Measurements from ENCODE around the gene LMNA. TPM values are rescaled to one million over a fixed set of nuclear protein-coding genes. Genes with fewer than 3 reads are reported as not detected.

Gene LMNA
- total RNA-seq, 1 donor from 2014 or later = 20.5 TPM

- Mint-ChIP-seq H3K36me3 (peaks cover 1% of the 10 kb centered on the region), H3K4me1 (peaks cover 6% of the 10 kb centered on the region), H3K27ac (no peak overlapping the region), H3K9me3 (no peaks in the 10 kb centered on the region), H3K4me3 (no peak overlapping the region), H3K27me3 (ENCODE audit: insufficient read depth, low read depth) (peaks cover 10% of the 10 kb centered on the region)
- no peaks in the 10 kb centered on the region for H3F3A ChIP-seq (ENCODE audit: low read depth)
- H3K27me3 ChIP-seq = no peaks in the 10 kb centered on the region
- peaks cover 7% of the 10 kb centered on the region for H3K4me1 ChIP-seq
- no peaks in the 10 kb centered on the region for H3K36me3 ChIP-seq
- no peak overlapping the region for H3K9ac ChIP-seq
- H3K4me3 ChIP-seq = no peak overlapping the region
- H3K27ac ChIP-seq = no peak overlapping the region
- DNase-seq (ENCODE audit: low spot score) = no peak
- no peak for TF ChIP-seq CTCF (IDR thresholded peaks at IDR 0.05)
- no peak for TF ChIP-seq EZH2phosphoT487 (IDR thresholded peaks at IDR 0.05)
- TF ChIP-seq EZH2 (IDR thresholded peaks at IDR 0.05) = no peak
- no peaks in the 10 kb centered on the region for H3K9me3 ChIP-seq (ENCODE audit: low read depth)
- H2AFZ ChIP-seq (replicated peaks) = no peak overlapping the region
- no peaks in the 10 kb centered on the region for H4K20me1 ChIP-seq (ENCODE audit: low read depth)
- no peak overlapping the region for H3K4me2 ChIP-seq
- no peaks in the 10 kb centered on the region for H3K79me2 ChIP-seq (ENCODE audit: low read depth)
These were observed 58.4 kb downstream of the LMNA start for GRCh38 chr1:156172696-156173470.

- H4K20me1 ChIP-seq (ENCODE audit: low read depth) = no peaks in the 10 kb centered on the region
- H3K9ac ChIP-seq = no peak overlapping the region
- H3K9me3 ChIP-seq (ENCODE audit: low read depth) = no peaks in the 10 kb centered on the region
- H3K36me3 ChIP-seq = no peaks in the 10 kb centered on the region
- peaks cover 10% of the 10 kb centered on the region for H3K27me3 Mint-ChIP-seq (ENCODE audit: insufficient read depth, low read depth)
- H3K4me3 ChIP-seq = no peak overlapping the region
- H3K27ac ChIP-seq = no peak overlapping the region
- H3K27me3 ChIP-seq = peaks cover 17% of the 10 kb centered on the region
- H3K4me3 Mint-ChIP-seq = no peak overlapping the region
- peaks cover 26% of the 10 kb centered on the region for H3K4me1 Mint-ChIP-seq
- no peaks in the 10 kb centered on the region for H3K36me3 Mint-ChIP-seq
- H3K9me3 Mint-ChIP-seq = no peaks in the 10 kb centered on the region
- H3K79me2 ChIP-seq (ENCODE audit: low read depth) = no peaks in the 10 kb centered on the region
- peaks cover 15% of the 10 kb centered on the region for H3F3A ChIP-seq (ENCODE audit: low read depth)
- no peak for TF ChIP-seq EZH2phosphoT487 (IDR thresholded peaks at IDR 0.05)
- no peak for TF ChIP-seq CTCF (IDR thresholded peaks at IDR 0.05)
- no peak for TF ChIP-seq EZH2 (IDR thresholded peaks at IDR 0.05)
- H3K4me2 ChIP-seq = no peak overlapping the region
- H3K4me1 ChIP-seq = peaks cover 13% of the 10 kb centered on the region
- no peak overlapping the region for H2AFZ ChIP-seq (replicated peaks)
- DNase-seq (ENCODE audit: low spot score) = no peak
- H3K27ac Mint-ChIP-seq = no peak overlapping the region
These were observed 62.2 kb downstream of the LMNA start for GRCh38 chr1:156176610-156177210.

- peak overlapping the region; percentile 5 for H3K27ac Mint-ChIP-seq
- no peak overlapping the region for H3K9ac ChIP-seq
- peaks cover 23% of the 10 kb centered on the region for H3F3A ChIP-seq (ENCODE audit: low read depth)
- no peaks in the 10 kb centered on the region for H3K9me3 Mint-ChIP-seq
- TF ChIP-seq EZH2phosphoT487 (IDR thresholded peaks at IDR 0.05) (no peak), CTCF (IDR thresholded peaks at IDR 0.05) (no peak), EZH2 (IDR thresholded peaks at IDR 0.05) (no peak)
- H3K4me3 Mint-ChIP-seq = peak overlapping the region; percentile 24
- H3K4me3 ChIP-seq = no peak overlapping the region
- H4K20me1 ChIP-seq (ENCODE audit: low read depth) = no peaks in the 10 kb centered on the region
- no peaks in the 10 kb centered on the region for H3K79me2 ChIP-seq (ENCODE audit: low read depth)
- no peak overlapping the region for H2AFZ ChIP-seq (replicated peaks)
- no peak overlapping the region for H3K27ac ChIP-seq
- H3K36me3 ChIP-seq = no peaks in the 10 kb centered on the region
- no peak for DNase-seq (ENCODE audit: low spot score)
- H3K4me1 ChIP-seq = peaks cover 21% of the 10 kb centered on the region
- no peak overlapping the region for H3K4me2 ChIP-seq
- H3K4me1 Mint-ChIP-seq = peaks cover 34% of the 10 kb centered on the region
- no peaks in the 10 kb centered on the region for H3K36me3 Mint-ChIP-seq
- H3K27me3 Mint-ChIP-seq (ENCODE audit: insufficient read depth, low read depth) = peaks cover 12% of the 10 kb centered on the region
- peaks cover 25% of the 10 kb centered on the region for H3K27me3 ChIP-seq
- H3K9me3 ChIP-seq (ENCODE audit: low read depth) = no peaks in the 10 kb centered on the region
These were observed 63.6 kb downstream of the LMNA start for GRCh38 chr1:156177919-156178654.
